PFSK-1 (cell line): Measurements from ENCODE around the gene ARHGEF4.

ENCODE experiments used
- FOXP2 ChIP-seq: optimal IDR thresholded peaks from 2 replicates; pipeline ENCODE3; 2011; ENCODE audit warnings: borderline replicate concordance, control low read depth, inconsistent platforms; ENCODE audit not compliant: insufficient read depth; ENCODE audit errors: extremely low read length, extremely low read depth
- POLR2AphosphoS5 ChIP-seq: IDR thresholded peaks from 2 replicates; pipeline ENCODE4 v1.6.1; 2012; ENCODE audit warnings: low read depth, mild to moderate bottlenecking, control low read depth, low read length, moderate library complexity
- SIN3A ChIP-seq: IDR thresholded peaks from 2 replicates; pipeline ENCODE4 v1.6.1; 2012; ENCODE audit warnings: mild to moderate bottlenecking, low read length, moderate library complexity, borderline replicate concordance; ENCODE audit not compliant: insufficient read depth
- TAF1 ChIP-seq: IDR thresholded peaks from 2 replicates; pipeline ENCODE4 v1.6.1; 2012; ENCODE audit warnings: low read length, control low read depth, borderline replicate concordance; ENCODE audit not compliant: insufficient read depth
- TF ChIP-seq, protein P1 (sequence below), 2 experiments: IDR thresholded peaks; 2 replicates each; pipeline versions ENCODE4 v1.6.1 to v1.8.0; 2011 to 2012; ENCODE audit warnings: low read depth in 2 of 2, low read length in 2 of 2, control low read depth in 1 of 2, inconsistent platforms in 1 of 2, mild to moderate bottlenecking in 1 of 2, moderate library complexity in 1 of 2; ENCODE audit not compliant: insufficient read depth in 1 of 2

ARHGEF4 gene

DNA sequence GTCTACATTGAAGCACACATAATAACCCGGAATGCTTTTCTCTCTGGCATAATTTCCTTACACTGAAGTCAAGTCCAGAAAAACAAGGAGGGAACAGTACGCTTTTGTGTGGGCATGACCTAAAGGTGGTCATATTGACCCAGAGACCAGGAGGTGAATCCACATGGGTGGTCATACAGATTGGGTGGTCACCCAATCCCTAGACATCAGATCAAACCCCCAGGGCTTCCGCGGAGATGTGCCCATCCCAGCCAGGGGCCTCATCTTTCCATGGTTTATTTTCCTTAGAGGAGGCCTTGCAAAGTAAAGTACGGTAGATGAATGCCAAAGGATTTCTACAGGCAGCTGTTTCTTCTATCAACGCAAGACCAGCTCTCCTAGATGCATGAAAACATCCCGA is 217.8 kb downstream of the ARHGEF4 start:
- TF ChIP-seq TAF1 (no peak), POLR2AphosphoS5 (no peak), SIN3A (no peak), FOXP2 (no peak)
- TF ChIP-seq, protein P1, sequence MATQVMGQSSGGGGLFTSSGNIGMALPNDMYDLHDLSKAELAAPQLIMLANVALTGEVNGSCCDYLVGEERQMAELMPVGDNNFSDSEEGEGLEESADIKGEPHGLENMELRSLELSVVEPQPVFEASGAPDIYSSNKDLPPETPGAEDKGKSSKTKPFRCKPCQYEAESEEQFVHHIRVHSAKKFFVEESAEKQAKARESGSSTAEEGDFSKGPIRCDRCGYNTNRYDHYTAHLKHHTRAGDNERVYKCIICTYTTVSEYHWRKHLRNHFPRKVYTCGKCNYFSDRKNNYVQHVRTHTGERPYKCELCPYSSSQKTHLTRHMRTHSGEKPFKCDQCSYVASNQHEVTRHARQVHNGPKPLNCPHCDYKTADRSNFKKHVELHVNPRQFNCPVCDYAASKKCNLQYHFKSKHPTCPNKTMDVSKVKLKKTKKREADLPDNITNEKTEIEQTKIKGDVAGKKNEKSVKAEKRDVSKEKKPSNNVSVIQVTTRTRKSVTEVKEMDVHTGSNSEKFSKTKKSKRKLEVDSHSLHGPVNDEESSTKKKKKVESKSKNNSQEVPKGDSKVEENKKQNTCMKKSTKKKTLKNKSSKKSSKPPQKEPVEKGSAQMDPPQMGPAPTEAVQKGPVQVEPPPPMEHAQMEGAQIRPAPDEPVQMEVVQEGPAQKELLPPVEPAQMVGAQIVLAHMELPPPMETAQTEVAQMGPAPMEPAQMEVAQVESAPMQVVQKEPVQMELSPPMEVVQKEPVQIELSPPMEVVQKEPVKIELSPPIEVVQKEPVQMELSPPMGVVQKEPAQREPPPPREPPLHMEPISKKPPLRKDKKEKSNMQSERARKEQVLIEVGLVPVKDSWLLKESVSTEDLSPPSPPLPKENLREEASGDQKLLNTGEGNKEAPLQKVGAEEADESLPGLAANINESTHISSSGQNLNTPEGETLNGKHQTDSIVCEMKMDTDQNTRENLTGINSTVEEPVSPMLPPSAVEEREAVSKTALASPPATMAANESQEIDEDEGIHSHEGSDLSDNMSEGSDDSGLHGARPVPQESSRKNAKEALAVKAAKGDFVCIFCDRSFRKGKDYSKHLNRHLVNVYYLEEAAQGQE (IDR thresholded peaks at IDR 0.05; ENCODE audit: insufficient read depth in 1 of 2, low read depth in 2 of 2, low read length in 2 of 2): no peak

DNA sequence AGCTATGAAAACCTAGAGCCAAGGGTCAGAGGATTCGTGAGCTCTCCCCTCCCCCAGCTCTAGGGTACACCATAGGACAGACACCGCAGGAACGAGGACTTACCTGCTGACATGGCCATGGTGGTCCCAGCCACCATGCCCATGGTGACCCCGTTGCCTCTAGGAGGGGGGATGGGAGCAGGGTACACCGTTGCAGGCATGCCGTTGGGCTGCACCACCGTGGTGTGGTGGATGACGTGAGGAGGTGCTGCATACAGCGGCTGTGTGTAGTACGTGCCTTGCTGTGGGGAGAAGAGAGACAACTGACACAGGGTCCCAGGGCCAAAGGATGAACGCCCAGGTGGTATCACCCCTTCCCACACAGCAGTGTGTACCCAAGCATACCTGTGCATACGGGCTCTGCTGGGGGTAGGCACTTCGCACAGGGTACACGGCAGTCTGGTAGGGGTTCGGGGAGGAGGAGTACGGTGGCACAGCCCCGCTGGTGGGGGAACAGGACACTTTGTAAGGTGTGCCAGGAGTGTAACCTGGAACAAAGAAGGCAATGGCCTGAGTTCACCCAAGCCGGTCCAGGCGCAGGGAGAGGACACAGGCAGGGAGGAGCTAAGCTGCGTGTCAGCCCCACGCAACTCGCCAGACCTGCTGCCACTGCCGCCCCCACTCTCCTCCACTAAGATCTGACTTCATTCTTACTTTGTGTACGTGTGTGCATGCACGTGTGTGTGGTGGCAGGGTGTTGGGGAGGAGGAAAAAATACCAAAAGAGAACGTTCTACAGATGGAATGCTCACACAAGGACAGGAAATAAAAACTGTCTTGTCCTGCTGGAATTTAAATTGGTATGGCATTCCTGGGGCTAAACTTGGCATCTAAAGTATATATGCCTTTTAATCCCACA is 218.7 kb downstream of the ARHGEF4 start:
- TF ChIP-seq, protein P1 (IDR thresholded peaks at IDR 0.05; ENCODE audit: insufficient read depth in 1 of 2, low read depth in 2 of 2, low read length in 2 of 2): no peak
- no peak for TF ChIP-seq SIN3A
- TF ChIP-seq TAF1: no peak
- TF ChIP-seq POLR2AphosphoS5: no peak
- no peak for TF ChIP-seq FOXP2

DNA sequence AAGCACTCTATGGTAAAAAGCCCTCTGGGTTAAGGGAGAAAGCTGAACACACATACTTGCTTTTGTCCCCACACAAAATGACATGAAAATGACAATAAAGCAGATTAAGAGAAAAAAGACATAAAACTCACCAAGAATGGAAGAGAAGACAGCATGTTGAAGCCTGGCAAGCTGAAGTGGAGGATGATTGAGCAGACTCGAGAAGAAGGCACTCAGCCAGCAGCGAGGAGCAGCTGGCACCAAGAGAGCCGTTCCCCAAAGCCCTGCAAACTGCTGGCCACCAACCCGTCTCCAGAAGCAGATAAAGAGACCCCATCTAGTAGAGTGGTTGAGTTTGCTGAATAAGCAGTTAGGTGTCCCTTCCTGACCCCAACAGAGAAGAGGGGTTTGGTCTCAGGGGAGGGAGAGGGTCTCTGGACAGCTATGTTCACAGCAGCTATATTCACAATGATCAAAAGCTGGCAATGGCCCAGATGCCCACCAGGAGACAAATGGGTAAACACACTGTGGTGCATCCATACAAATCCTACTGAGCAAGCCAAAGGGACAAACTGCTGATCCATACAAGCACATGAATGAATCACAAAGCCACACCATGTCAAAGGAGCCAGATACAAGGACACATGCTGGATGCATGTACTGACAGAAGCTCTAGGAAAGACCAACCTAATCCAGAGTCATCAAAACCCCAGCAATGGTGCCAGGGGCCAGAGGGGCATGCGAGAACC is 219.7 kb downstream of the ARHGEF4 start:
- TF ChIP-seq FOXP2: no peak
- TF ChIP-seq TAF1: no peak
- TF ChIP-seq, protein P1 (IDR thresholded peaks at IDR 0.05; ENCODE audit: insufficient read depth in 1 of 2, low read depth in 2 of 2, low read length in 2 of 2): no peak
- no peak for TF ChIP-seq SIN3A
- no peak for TF ChIP-seq POLR2AphosphoS5

DNA sequence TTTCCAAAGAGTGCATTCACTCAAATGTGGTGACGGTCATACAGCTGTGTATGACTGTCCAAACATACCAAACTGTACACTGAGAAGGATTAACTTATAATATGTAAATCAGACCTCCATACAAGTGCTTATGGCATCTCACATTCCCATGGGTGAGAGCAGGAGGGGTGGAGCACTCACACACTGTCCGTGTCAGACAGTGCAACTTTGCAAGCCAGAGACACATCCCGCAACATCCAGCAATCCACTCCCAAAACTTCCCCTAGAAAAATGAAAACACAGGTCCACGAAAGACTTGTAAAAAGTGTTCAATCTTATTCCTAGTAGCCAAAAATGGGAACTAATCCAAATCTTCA is 220.2 kb downstream of the ARHGEF4 start:
- TF ChIP-seq TAF1: no peak

DNA sequence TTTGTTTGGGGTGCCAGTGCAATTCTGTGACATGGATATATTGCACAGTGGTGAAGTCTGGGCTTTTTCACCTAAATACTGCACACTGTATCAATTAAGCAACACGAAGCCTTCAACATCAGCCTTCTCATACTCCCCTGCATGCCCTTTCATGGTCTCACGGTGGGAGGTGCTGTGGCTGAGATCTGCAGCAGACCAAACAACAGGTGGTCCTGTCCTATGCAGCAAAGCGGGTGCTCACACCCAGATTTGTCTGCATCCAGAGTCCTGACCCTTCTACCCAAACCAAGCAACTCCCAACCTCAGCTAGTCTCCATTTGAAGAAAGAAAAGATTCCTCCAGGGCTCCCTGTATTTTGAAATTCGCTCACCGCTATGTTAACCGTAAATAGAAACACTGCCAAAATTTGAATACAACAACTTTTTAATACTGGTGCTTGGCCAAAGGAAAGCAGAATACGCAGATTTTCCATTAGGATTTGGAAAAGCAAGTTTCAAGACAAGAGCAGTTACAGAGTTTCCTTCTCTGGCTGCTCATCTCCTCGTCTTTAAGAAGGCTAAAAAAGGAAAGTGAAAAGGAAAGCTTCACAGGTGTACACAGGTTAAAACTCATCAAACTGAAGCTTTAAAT is 221.6 kb downstream of the ARHGEF4 start:
- TF ChIP-seq, protein P1 (IDR thresholded peaks at IDR 0.05; ENCODE audit: insufficient read depth in 1 of 2, low read depth in 2 of 2, low read length in 2 of 2): no peak
- TF ChIP-seq SIN3A (no peak), TAF1 (no peak), FOXP2 (no peak), POLR2AphosphoS5 (no peak)
